CD14-positive monocyte (primary cell): ENCODE data around the gene CDK5RAP2. TPM values are rescaled to one million over a fixed set of nuclear protein-coding genes. Genes with fewer than 3 reads are reported as not detected.

ENCODE experiments used
- DNase-seq, 3 donors: peaks; one replicate each; pipeline ENCODE4 v3.0.0-alpha.2; 2011 to 2022
- H2AFZ ChIP-seq: 2 replicates; pipeline ENCODE4 v1.6.0; 2012; ENCODE audit warnings: mild to moderate bottlenecking, low read depth, low read length, inconsistent platforms; ENCODE audit not compliant: insufficient read depth, poor library complexity, severe bottlenecking
- H3K27ac ChIP-seq, 2 donors: 1 replicate in 1 of 2; 2 replicates in 1 of 2; pipeline ENCODE4 v1.5.1; 2012 to 2013; ENCODE audit warnings: low read length in 2 of 2, control low read depth in 1 of 2, inconsistent platforms in 1 of 2, low read depth in 1 of 2, mild to moderate bottlenecking in 1 of 2
- H3K27me3 ChIP-seq, 2 donors: one replicate each; pipeline versions ENCODE4 v1.6.0 to v1.6.1; 2011 to 2013; ENCODE audit warnings: low read length in 2 of 2; ENCODE audit not compliant: control insufficient read depth in 2 of 2, insufficient read depth in 2 of 2
- H3K36me3 ChIP-seq, 2 donors: replicated peaks in 1 of 2; 1 replicate in 1 of 2; 2 replicates in 1 of 2; pipeline versions ENCODE4 v1.5.1 to v1.6.1; 2012 to 2013; ENCODE audit warnings: low read length in 2 of 2, control low read depth in 1 of 2, inconsistent platforms in 1 of 2, mild to moderate bottlenecking in 1 of 2; ENCODE audit not compliant: insufficient read depth in 2 of 2, control insufficient read depth in 1 of 2
- H3K4me1 ChIP-seq, 2 donors: 1 replicate in 1 of 2; 2 replicates in 1 of 2; pipeline versions ENCODE4 v1.5.1 to v1.6.1; 2012 to 2013; ENCODE audit warnings: low read length in 2 of 2, control low read depth in 1 of 2, inconsistent platforms in 1 of 2, mild to moderate bottlenecking in 1 of 2, moderate library complexity in 1 of 2; ENCODE audit not compliant: insufficient read depth in 2 of 2, control insufficient read depth in 1 of 2
- H3K4me2 ChIP-seq: replicated peaks from 2 replicates; pipeline ENCODE3; 2012; ENCODE audit warnings: low read length, moderate library complexity, mild to moderate bottlenecking; ENCODE audit not compliant: poor library complexity, severe bottlenecking; ENCODE audit errors: extremely low read depth
- H3K4me3 ChIP-seq, 3 experiments: fragments of 200-600 bp in 1 of 3; sonication (generic) in 1 of 3; replicated peaks in 1 of 3; 1 replicate in 2 of 3; 2 replicates in 1 of 3; pipeline ENCODE4 v1.5.1; 2011 to 2013; ENCODE audit warnings: low read length in 3 of 3, mild to moderate bottlenecking in 3 of 3, control low read depth in 2 of 3, low read depth in 2 of 3, inconsistent platforms in 1 of 3, moderate library complexity in 1 of 3
- H3K79me2 ChIP-seq: 2 replicates; pipeline ENCODE4 v1.6.0; 2012; ENCODE audit warnings: mild to moderate bottlenecking, control low read depth, inconsistent platforms, low read length, moderate library complexity; ENCODE audit not compliant: insufficient read depth
- H3K9ac ChIP-seq: 2 replicates; pipeline ENCODE4 v1.6.0; 2017; ENCODE audit warnings: low read length, mild to moderate bottlenecking; ENCODE audit not compliant: insufficient read depth, poor library complexity, severe bottlenecking
- H3K9me3 ChIP-seq, 2 donors: replicated peaks in 1 of 2; 1 replicate in 1 of 2; 2 replicates in 1 of 2; pipeline versions ENCODE4 v1.5.1 to v1.6.1; 2012 to 2013; ENCODE audit warnings: low read length in 2 of 2, control low read depth in 1 of 2; ENCODE audit not compliant: control insufficient read depth in 1 of 2, insufficient read depth in 1 of 2
- H4K20me1 ChIP-seq: 2 replicates; pipeline ENCODE4 v1.6.0; 2012; ENCODE audit warnings: mild to moderate bottlenecking, low read length, control low read depth, moderate library complexity; ENCODE audit not compliant: insufficient read depth
- H3K27ac Mint-ChIP-seq, 7 donors: one replicate each; pipeline ENCODE4 v1.8.0; 2020; ENCODE audit warnings: mild to moderate bottlenecking in 7 of 7, mixed read lengths in 7 of 7, moderate library complexity in 6 of 7, inconsistent platforms in 2 of 7
- H3K27me3 Mint-ChIP-seq, 3 donors: one replicate each; pipeline ENCODE4 v1.8.0; 2021 to 2022; ENCODE audit warnings: low read depth in 3 of 3, mild to moderate bottlenecking in 3 of 3, mixed read lengths in 3 of 3, moderate library complexity in 3 of 3, inconsistent platforms in 1 of 3
- H3K36me3 Mint-ChIP-seq, 2 donors: one replicate each; pipeline ENCODE4 v1.8.0; 2020; ENCODE audit warnings: mixed read lengths in 2 of 2, inconsistent platforms in 1 of 2, mild to moderate bottlenecking in 1 of 2
- H3K4me1 Mint-ChIP-seq: one replicate; pipeline ENCODE4 v1.8.0; 2020; ENCODE audit warnings: mild to moderate bottlenecking, mixed read lengths
- H3K4me3 Mint-ChIP-seq, 2 donors: one replicate each; pipeline ENCODE4 v1.8.0; 2020; ENCODE audit warnings: mild to moderate bottlenecking in 2 of 2, mixed read lengths in 2 of 2, moderate library complexity in 1 of 2
- H3K9me3 Mint-ChIP-seq, 7 donors: one replicate each; pipeline ENCODE4 v1.8.0; 2020 to 2022; ENCODE audit warnings: mixed read lengths in 7 of 7, mild to moderate bottlenecking in 6 of 7, moderate library complexity in 6 of 7, inconsistent platforms in 2 of 7
- CTCF ChIP-seq: fragments of 200-600 bp; IDR thresholded peaks from one replicate; pipeline ENCODE4 v1.8.0; 2022; ENCODE audit warnings: antibody characterized with exemption, mild to moderate bottlenecking
- WGBS: methylation state at CpG from one replicate; pipeline ENCODE4 v1.1.5; 2013; ENCODE audit warnings: missing lambda C conversion rate; ENCODE audit not compliant: insufficient coverage; 5-methylcytosine and 5-hydroxymethylcytosine counted together
- intact Hi-C, 2 donors: fragments of 100-400 bp; cut with micrococcal nuclease; formaldehyde crosslinking; loops; one replicate each; pipeline versions ENCODE4 v1.15.0 to v1.15.1; 2023
- polyA plus RNA-seq, 3 donors: library from polyadenylated mRNA; depleted of rRNA in 1 of 3; unstranded in 2 of 3; stranded (reverse) in 1 of 3; fragments of 300-500 nt in 2 of 3; fragments of >200 nt in 1 of 3; fragmentation: Illumina TruSeq in 2 of 3; gene quantifications; 1 replicate in 2 of 3; 2 replicates in 1 of 3; pipeline ENCODE4 v1.2.3, GENCODE V29; 2012 to 2021

The CDK5RAP2 gene
- polyA plus RNA-seq, 3 donors, result 2.0 to 13.7 (median 6.1) TPM

- H3K36me3 Mint-ChIP-seq, result peaks cover 54 to 81% of the 10 kb centered on the region in 2 donors
- Histone ChIP-seq H3K9me3 (no peaks in the 10 kb centered on the region), H3K79me2 (peaks cover 91% of the 10 kb centered on the region), H3K9ac (no peak overlapping the region), H4K20me1 (peaks cover 100% of the 10 kb centered on the region), H3K27ac (peak overlapping the region in 1 of 2 donors; percentile 65), H3K4me1 (peaks cover 0 to under 1% of the 10 kb centered on the region in 2 donors), H3K4me2 (no peak overlapping the region), H2AFZ (no peak overlapping the region), H3K4me3 (no peak overlapping the region), H3K27me3 (no peaks in the 10 kb centered on the region), H3K36me3 (peaks cover 78 to 97% of the 10 kb centered on the region in 2 donors)
- WGBS, result 95% methylated on average over 2 of the region's 8 CpGs
- no peak overlapping the region for H3K4me3 Mint-ChIP-seq
- DNase-seq, result peak; percentile 45 to 57 (median 56)
- H3K27ac Mint-ChIP-seq, result peak overlapping the region in 6 of 7 donors; percentile 19 to 84 (median 46)
- no peaks in the 10 kb centered on the region for H3K9me3 Mint-ChIP-seq
- intact Hi-C loops, result no loop called here
- H3K27me3 Mint-ChIP-seq, result no peaks in the 10 kb centered on the region
- peak; percentile 78 for TF ChIP-seq CTCF
- peaks cover 15% of the 10 kb centered on the region for H3K4me1 Mint-ChIP-seq
Measured at GRCh38 chr9:120619751-120620655, 40.0 kb upstream of the CDK5RAP2 start.

- H3K9me3 ChIP-seq, result no peaks in the 10 kb centered on the region
- H3K36me3 ChIP-seq, result peaks cover 82 to 96% of the 10 kb centered on the region in 2 donors
- no peak overlapping the region for H3K4me3 ChIP-seq
- no peaks in the 10 kb centered on the region for H3K27me3 Mint-ChIP-seq
- H3K79me2 ChIP-seq, result peaks cover 90% of the 10 kb centered on the region
- no peak overlapping the region for H2AFZ ChIP-seq
- intact Hi-C loops, result no loop called here
- H3K9ac ChIP-seq, result no peak overlapping the region
- H3K27ac ChIP-seq, result peak overlapping the region in 1 of 2 donors; percentile 57
- no peak for DNase-seq
- H3K9me3 Mint-ChIP-seq, result no peaks in the 10 kb centered on the region
- peaks cover 13% of the 10 kb centered on the region for H3K4me1 Mint-ChIP-seq
- peaks cover 99% of the 10 kb centered on the region for H4K20me1 ChIP-seq
- H3K36me3 Mint-ChIP-seq, result peaks cover 60 to 79% of the 10 kb centered on the region in 2 donors
- H3K4me2 ChIP-seq, result no peak overlapping the region
- no peak overlapping the region for H3K4me3 Mint-ChIP-seq
- TF ChIP-seq CTCF, result no peak
- H3K27me3 ChIP-seq, result no peaks in the 10 kb centered on the region
- H3K4me1 ChIP-seq, result no peaks in the 10 kb centered on the region
- H3K27ac Mint-ChIP-seq, result peak overlapping the region in 6 of 7 donors; percentile 17 to 79 (median 38)
Measured at GRCh38 chr9:120616966-120617935, 37.3 kb upstream of the CDK5RAP2 start.
